EH (cell line): Measurements from ENCODE around the gene SSUH2.
"Not testable (repeated sequence)": the region's sequence is repeated elsewhere in the genome, so short reads cannot be mapped to it uniquely, and the experiment has no call there.

Source experiments
- DNase-seq: peaks from one replicate; pipeline ENCODE4 v3.0.0-alpha.2; 2015; ENCODE audit warnings: low read depth

SSUH2 gene

GRCh38 chr3:8644748-8645390 is at the start of gene SSUH2:
Gene SSUH2 (minus strand): TSS chr3:8644798. CDS start chr3:8644758, 40 bp downstream.
- no peak for DNase-seq

DNA sequence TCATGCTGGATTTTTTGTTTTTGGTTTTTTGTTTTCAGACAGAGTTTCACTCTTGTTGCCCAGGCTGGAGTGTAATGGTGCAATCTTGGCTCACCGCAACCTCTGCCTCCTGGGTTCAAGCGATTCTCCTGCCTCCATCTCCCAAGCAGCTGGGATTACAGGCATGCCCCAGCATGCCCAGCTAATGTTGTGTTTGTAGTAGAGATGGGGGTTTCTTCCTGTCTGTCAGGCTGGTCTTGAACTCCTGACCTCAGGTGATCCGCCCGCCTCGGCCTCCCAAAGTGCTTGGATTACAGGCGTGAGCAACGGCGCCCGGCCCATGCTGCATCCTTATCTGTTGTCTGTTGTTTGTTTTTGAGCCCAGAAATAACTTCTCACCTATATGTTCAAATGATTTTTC is 46.7 kb upstream of the SSUH2 start:
- not testable (repeated sequence) for DNase-seq

- not testable (repeated sequence) for DNase-seq
Measured at GRCh38 chr3:8684992-8685391, 40.4 kb upstream of the SSUH2 start.

GRCh38 chr3:8682850-8683574 is 38.4 kb upstream of the SSUH2 start:
- peak; percentile 12 for DNase-seq

- peak; percentile 17 for DNase-seq
Measured at GRCh38 chr3:8681881-8682538, 37.4 kb upstream of the SSUH2 start.

DNA sequence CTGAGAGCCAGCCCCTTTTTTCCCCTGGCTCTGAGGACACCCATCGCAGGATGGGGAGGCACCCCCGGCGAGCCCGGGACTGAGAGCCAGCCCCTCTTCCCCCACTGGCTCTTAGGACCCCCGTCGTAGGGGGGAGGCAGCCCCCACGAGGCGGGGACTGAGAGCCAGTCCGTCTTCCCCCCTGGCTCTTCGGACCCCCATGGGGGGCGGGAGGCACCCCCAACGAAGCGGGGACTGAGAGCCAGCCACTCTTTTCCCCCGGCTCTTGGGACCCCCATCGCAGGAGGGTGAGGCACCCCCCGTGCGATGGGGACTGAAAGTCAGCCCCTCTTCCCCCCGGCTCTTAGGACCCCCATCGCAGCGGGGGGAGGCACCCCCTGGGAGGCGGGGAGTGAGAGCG is 36.8 kb upstream of the SSUH2 start:
- no peak for DNase-seq

DNA sequence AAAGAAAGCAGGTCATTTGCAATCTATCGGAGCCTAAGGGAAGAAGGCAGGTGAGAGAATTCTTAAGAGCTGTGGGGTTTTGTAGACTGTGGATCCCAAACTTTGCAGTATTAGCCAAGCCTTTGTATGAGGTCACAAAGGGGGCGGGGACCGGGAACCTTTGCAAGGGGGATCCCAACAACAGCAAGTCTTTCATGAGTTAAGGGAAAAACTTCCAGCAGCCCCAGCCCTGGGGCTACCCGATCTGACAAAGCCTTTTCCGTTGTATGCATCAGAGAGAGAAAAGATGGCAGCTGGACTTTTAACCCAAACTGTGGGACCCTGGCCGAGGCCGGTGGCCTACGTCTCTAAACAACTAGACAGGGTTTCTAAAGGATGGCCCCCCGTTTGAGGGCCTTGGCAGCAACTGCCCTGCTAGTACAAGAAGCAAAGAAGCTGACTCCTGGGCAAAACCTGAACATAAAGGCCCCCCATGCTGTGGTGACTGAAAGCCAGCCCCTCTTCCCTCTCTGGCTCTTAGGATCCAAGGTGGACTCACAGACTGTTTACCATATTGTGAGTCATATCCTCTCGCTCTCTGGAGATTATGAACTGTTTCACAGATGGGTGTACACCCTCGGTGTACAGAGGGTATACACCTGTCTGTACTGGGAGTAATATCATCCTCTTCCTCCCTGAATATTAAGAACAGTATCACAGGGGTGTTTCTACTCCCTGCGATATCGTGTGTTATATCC is 35.4 kb upstream of the SSUH2 start:
- DNase-seq, result peak; percentile 9

GRCh38 chr3:8678751-8679150 is 34.2 kb upstream of the SSUH2 start:
- no peak for DNase-seq

- DNase-seq, result not testable (repeated sequence)
Measured at GRCh38 chr3:8677258-8677657, 32.7 kb upstream of the SSUH2 start.

- DNase-seq, result not testable (repeated sequence)
Measured at GRCh38 chr3:8675591-8675990, 31.0 kb upstream of the SSUH2 start.

GRCh38 chr3:8673083-8673737 is 28.6 kb upstream of the SSUH2 start:
- no peak for DNase-seq

- no peak for DNase-seq
Measured at GRCh38 chr3:8669019-8669418, 24.4 kb upstream of the SSUH2 start.

- DNase-seq, result peak; percentile 55
Measured at GRCh38 chr3:8668216-8668615, 23.6 kb upstream of the SSUH2 start.

DNA sequence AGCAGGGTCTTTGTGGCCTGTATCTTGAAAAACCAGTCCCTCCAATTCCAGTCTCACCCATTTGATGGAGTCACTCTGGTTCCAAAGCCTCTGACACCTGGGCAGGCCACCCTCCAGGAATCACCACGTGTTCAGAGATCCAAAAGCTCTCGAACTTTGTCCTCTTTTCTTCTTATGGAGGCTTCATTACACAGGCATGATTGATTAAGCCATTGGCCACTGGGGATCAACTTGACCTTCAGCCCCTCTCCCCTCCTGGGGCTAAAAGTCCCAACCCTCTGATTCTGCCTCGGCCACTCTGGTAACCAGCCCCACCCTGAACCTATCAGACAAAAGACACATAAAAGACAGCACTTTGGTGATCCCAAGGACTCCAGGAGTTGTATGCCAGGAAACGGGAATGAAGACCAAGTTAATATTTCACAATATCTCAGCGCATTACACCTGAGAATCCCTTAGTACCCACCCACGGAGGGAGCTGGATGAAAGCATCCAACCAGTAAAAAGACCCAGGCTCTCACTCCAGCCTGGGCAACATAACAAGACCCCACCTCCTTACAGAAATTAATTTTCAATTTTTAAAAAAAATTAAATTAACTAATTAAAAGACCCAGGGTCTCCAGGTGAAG is 23.0 kb upstream of the SSUH2 start:
- DNase-seq, result no peak

DNA sequence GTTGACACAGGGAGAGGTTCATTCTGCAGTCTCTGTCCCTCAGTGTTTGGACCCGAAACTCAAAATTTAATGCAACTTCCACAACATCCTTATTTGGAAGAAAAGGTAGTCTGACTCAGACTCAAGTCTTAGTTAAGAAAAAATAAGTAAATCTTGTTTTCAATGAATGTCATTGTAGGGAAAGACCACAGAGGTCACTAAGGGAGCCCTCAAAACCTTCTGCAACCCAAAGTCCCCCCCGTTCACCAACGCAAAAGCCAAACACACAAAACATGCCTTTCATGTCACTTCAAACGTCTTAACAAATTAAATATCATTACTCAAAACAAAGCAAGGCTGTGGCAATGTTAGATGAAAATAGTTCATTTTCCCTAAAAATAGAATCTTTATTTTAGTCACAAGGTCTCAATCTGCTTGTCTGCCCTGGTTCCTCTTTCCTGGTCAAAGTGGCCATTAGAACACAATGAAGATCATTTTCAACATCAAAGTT is 20.9 kb upstream of the SSUH2 start:
- DNase-seq, result no peak

GRCh38 chr3:8663177-8664061 is 18.8 kb upstream of the SSUH2 start:
- DNase-seq, result peak; percentile 71

DNA sequence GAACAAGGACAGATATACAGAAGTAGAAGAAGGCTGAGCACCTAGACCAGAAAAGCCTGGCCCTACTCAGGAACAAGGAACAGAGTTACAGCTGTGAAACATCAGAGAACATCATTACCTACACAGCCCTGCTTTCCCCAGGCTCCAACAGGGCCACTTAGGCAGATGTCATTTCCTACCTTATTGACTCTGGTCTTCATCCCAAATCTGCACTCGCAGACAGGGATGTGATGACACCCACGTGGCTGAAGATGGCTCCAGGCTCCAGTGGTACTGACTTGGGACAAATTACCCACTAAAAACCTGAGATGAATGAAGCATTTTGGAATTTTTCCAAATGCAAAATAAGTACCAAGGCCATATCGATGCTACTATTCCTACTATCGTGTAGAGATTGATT is 18.0 kb upstream of the SSUH2 start:
- no peak for DNase-seq

- peak; percentile 69 for DNase-seq
Measured at GRCh38 chr3:8660175-8661118, 15.8 kb upstream of the SSUH2 start.

DNA sequence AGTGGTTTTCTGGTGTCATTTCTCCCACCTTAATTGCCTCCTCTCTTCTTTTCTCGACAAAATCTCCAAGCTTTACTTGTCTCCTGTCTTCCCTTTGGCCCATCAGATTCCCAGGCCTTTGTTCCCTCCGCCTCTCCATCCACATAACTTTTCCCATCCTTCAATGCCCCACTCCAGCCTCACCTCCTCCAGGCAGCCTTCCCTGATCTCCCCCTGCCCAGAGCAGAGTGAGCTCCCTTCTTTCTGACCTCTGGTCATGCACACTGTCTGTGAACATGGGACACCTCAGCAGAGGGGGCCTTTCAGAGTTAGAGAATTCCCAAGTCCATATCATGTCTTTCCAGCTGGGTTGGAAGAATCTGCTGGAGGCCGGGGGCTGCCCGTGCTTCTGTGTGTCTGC is 14.6 kb upstream of the SSUH2 start:
- DNase-seq, result no peak
